GM12878 (cell line): ENCODE measurements around the gene BMPR1B. TPM values are rescaled to one million over a fixed set of nuclear protein-coding genes. Genes with fewer than 3 reads are reported as not detected.

Experiments used
- ATAC-seq: fragments of 200-7000 bp; cut with Tn5 transposase; 3 replicates; pipeline ENCODE4 v1.9.1; 2020; ENCODE audit warnings: mild to moderate bottlenecking, moderate library complexity
- BruUV-seq: library from RNA; stranded (reverse); fragments of 400-500 nt; replicated peaks from 2 replicates; lab custom pipeline; 2021; lab: Mats Ljungman, UMichigan
- CTCF ChIA-PET: fragments of 300-600 bp; sonication (Branson Sonifier 250); formaldehyde crosslinking; extraction: SDS; loops from one replicate; lab custom pipeline; 2021; ENCODE audit warnings: inconsistent platforms; lab: Yijun Ruan, JAX
- POLR2A ChIA-PET: fragments of 350-600 bp; formaldehyde crosslinking; extraction: SDS; loops from one replicate; lab custom pipeline; 2021; ENCODE audit warnings: inconsistent platforms; lab: Charles Lee
- RAD21 ChIA-PET: fragments of 300-600 bp; sonication (Branson Sonifier 250); formaldehyde crosslinking; loops from one replicate; lab custom pipeline; 2023; ENCODE audit warnings: antibody characterized with exemption; ENCODE audit not compliant: unreplicated experiment; lab: Charles Lee
- SMC1A ChIA-PET: fragments of 300-600 bp; sonication (Branson Sonifier 250); formaldehyde crosslinking; loops from one replicate; lab custom pipeline; 2023; ENCODE audit not compliant: unreplicated experiment, uncharacterized antibody; lab: Charles Lee
- DNase-seq: peaks from one replicate; pipeline ENCODE4 v3.0.0-alpha.2; 2011; ENCODE audit warnings: low read depth, low spot score
- FAIRE-seq: peaks from 3 replicates; lab custom pipeline; 2011; peaks lifted over from hg19 to GRCh38; lab: Jason Lieb, UNC
- H2AFZ ChIP-seq: 2 replicates; pipeline ENCODE4 v1.6.0; 2011; ENCODE audit warnings: low read depth, low read length, control low read depth; ENCODE audit not compliant: control insufficient read depth
- H3K27ac ChIP-seq: 2 replicates; pipeline ENCODE4 v1.5.1; 2011; ENCODE audit warnings: control low read depth; ENCODE audit not compliant: control insufficient read depth, insufficient read depth
- H3K27me3 ChIP-seq, 2 experiments: replicated peaks in 1 of 2; 2 replicates each; pipeline versions ENCODE4 v1.6.0 to v1.6.1; 2011; ENCODE audit warnings: low read length in 1 of 2; ENCODE audit not compliant: control insufficient read depth in 2 of 2, insufficient read depth in 2 of 2
- H3K36me3 ChIP-seq, 2 experiments: 2 replicates each; pipeline ENCODE4 v1.5.1; 2011; ENCODE audit warnings: low read length in 1 of 2; ENCODE audit not compliant: control insufficient read depth in 2 of 2, insufficient read depth in 2 of 2
- H3K4me1 ChIP-seq: 2 replicates; pipeline ENCODE4 v1.6.1; 2011; ENCODE audit warnings: mild to moderate bottlenecking, low read length, moderate library complexity, mixed read lengths; ENCODE audit not compliant: control insufficient read depth, insufficient read depth
- H3K4me2 ChIP-seq: 2 replicates; pipeline ENCODE4 v1.6.0; 2011; ENCODE audit warnings: control low read depth; ENCODE audit not compliant: control insufficient read depth, insufficient read depth
- H3K4me3 ChIP-seq: fragments of 200-600 bp; sonication (generic); 2 replicates; pipeline ENCODE4 v1.5.1; 2016
- H3K79me2 ChIP-seq: 2 replicates; pipeline ENCODE4 v1.6.0; 2011; ENCODE audit warnings: low read length; ENCODE audit not compliant: control insufficient read depth, insufficient read depth
- H3K9ac ChIP-seq: 2 replicates; pipeline ENCODE4 v1.8.0; 2011; ENCODE audit warnings: low read length, control low read depth, mixed read lengths; ENCODE audit not compliant: control insufficient read depth, insufficient read depth
- H3K9me3 ChIP-seq: replicated peaks from 3 replicates; pipeline ENCODE4 v1.5.1; 2011; ENCODE audit warnings: mild to moderate bottlenecking, low read length; ENCODE audit not compliant: control insufficient read depth, insufficient read depth
- H4K20me1 ChIP-seq: 2 replicates; pipeline ENCODE4 v1.6.0; 2011; ENCODE audit not compliant: control insufficient read depth, insufficient read depth
- BRCA1 ChIP-seq: IDR thresholded peaks from 2 replicates; pipeline ENCODE4 v1.6.1; 2011; ENCODE audit warnings: low read depth, low read length, improper control_type of control experiment
- CHD4 ChIP-seq: fragments of 200-600 bp; sonication (generic); IDR thresholded peaks from 2 replicates; pipeline ENCODE4 v1.6.1; 2016; ENCODE audit warnings: mild to moderate bottlenecking
- E2F8 ChIP-seq: fragments of 450-650 bp; IDR thresholded peaks from 2 replicates; pipeline ENCODE4 v1.6.1; 2018; ENCODE audit warnings: mild to moderate bottlenecking, low read depth, moderate library complexity; ENCODE audit not compliant: partially characterized antibody
- EP300 ChIP-seq, 2 experiments: fragments of 150-350 bp in 1 of 2; IDR thresholded peaks; 2 replicates each; pipeline ENCODE4 v1.6.1; 2011 to 2012; ENCODE audit warnings: low read depth in 2 of 2, low read length in 2 of 2, borderline replicate concordance in 1 of 2, improper control_type of control experiment in 1 of 2, inconsistent platforms in 1 of 2; ENCODE audit not compliant: control insufficient read depth in 1 of 2
- ESRRA ChIP-seq: IDR thresholded peaks from 2 replicates; pipeline ENCODE4 v1.6.1; 2012; ENCODE audit warnings: mild to moderate bottlenecking, low read length, improper control_type of control experiment
- ETV6 ChIP-seq, 2 experiments: fragments of 450-650 bp in 1 of 2; IDR thresholded peaks in 1 of 2; conservative IDR thresholded peaks in 1 of 2; 2 replicates each; pipeline ENCODE4 v1.6.1; 2014; ENCODE audit warnings: antibody characterized with exemption in 1 of 2, borderline replicate concordance in 1 of 2, low read depth in 1 of 2, mild to moderate bottlenecking in 1 of 2, moderate library complexity in 1 of 2
- LARP7 ChIP-seq: fragments of 450-650 bp; IDR thresholded peaks from 2 replicates; pipeline ENCODE4 v1.6.1; 2017; ENCODE audit warnings: mild to moderate bottlenecking
- MTA3 ChIP-seq: IDR thresholded peaks from 2 replicates; pipeline ENCODE4 v1.6.1; 2012; ENCODE audit warnings: low read length, inconsistent platforms, borderline replicate concordance
- NR2C1 ChIP-seq: fragments of 450-650 bp; IDR thresholded peaks from 2 replicates; pipeline ENCODE4 v1.6.1; 2017; ENCODE audit warnings: antibody characterized with exemption, mild to moderate bottlenecking, moderate library complexity
- POLR2AphosphoS5 ChIP-seq: IDR thresholded peaks from 2 replicates; pipeline ENCODE4 v1.6.1; 2011; ENCODE audit warnings: mild to moderate bottlenecking, low read length, inconsistent platforms
- TCF3 ChIP-seq: IDR thresholded peaks from 2 replicates; pipeline ENCODE4 v1.6.1; 2012; ENCODE audit warnings: low read depth, mild to moderate bottlenecking, low read length, borderline replicate concordance; ENCODE audit not compliant: insufficient read depth
- YBX1 ChIP-seq: fragments of 450-650 bp; IDR thresholded peaks from 2 replicates; pipeline ENCODE4 v1.6.1; 2016; ENCODE audit warnings: antibody characterized with exemption
- WGBS: methylation state at CpG from one replicate; pipeline ENCODE4 v1.1.6; 2016; ENCODE audit warnings: low lambda C conversion rate; ENCODE audit not compliant: insufficient replicate concordance, insufficient coverage; ENCODE audit errors: missing lambda C conversion rate; 5-methylcytosine and 5-hydroxymethylcytosine counted together
- in situ Hi-C: fragments of 300-500 bp; cut with MboI; formaldehyde crosslinking; loops from 9 replicates; pipeline ENCODE4 v1.14.3; 2018; ENCODE audit warnings: mixed read lengths
- intact Hi-C: fragments of 100-400 bp; cut with micrococcal nuclease; formaldehyde crosslinking; loops from one replicate; pipeline ENCODE4 v1.14.2; 2022; ENCODE audit not compliant: unreplicated experiment
- polyA plus RNA-seq, 11 experiments: library from polyadenylated mRNA; depleted of rRNA in 4 of 11; unstranded in 6 of 11; stranded (reverse) in 5 of 11; fragments of >200 nt; fragmentation: Nextera tagmentation in 4 of 11; fragmentation: Illumina TruSeq in 1 of 11; extraction: Ambion mirVana in 4 of 11; extraction: Trizol in 1 of 11; gene quantifications; 1 replicate in 1 of 11; 2 replicates in 10 of 11; pipeline versions ENCODE4 v1.2.1 to v1.2.3, GENCODE V29; 2011 to 2016; ENCODE audit warnings: inconsistent platforms in 2 of 11, missing spikeins in 2 of 11, low read depth in 1 of 11
- total RNA-seq, 4 experiments: library from RNA; depleted of rRNA in 3 of 4; stranded (reverse); fragments of >200 nt in 3 of 4; fragmentation: Illumina TruSeq in 1 of 4; extraction: Trizol in 1 of 4; gene quantifications; 2 replicates each; pipeline versions ENCODE4 v1.2.1 to v1.2.3, GENCODE V29; 2013 to 2021

BMPR1B gene
- total and polyA plus RNA-seq, 10 of the 15 experiments (the other 5 are each of a cell fraction or from before 2014, with no cell fraction given), result not detected

- Histone ChIP-seq H4K20me1 (no peaks in the 10 kb centered on the region), H2AFZ (no peak overlapping the region), H3K4me3 (no peak overlapping the region), H3K9ac (no peak overlapping the region)
- in situ Hi-C loops (no loop called here), intact Hi-C loops (no loop called here)
- ChIA-PET RAD21 (interaction anchor here (0.7 kb wide), 1 partner anchor 11 kb away, joined by 6 read pairs; no protein-coding TSS in a partner anchor), POLR2A (no interaction called here), SMC1A (interaction anchor here (0.8 kb wide), 1 partner anchor 10 kb away, joined by 3 read pairs; no protein-coding TSS in a partner anchor)
- no peak for ATAC-seq
- FAIRE-seq, result no peak
- TF ChIP-seq CHD4 (no peak), YBX1 (no peak), EP300 (IDR thresholded peaks at IDR 0.05; ENCODE audit: borderline replicate concordance in 1 of 2, control insufficient read depth in 1 of 2, low read depth in 2 of 2, low read length in 2 of 2) (no peak), LARP7 (no peak), NR2C1 (no peak), TCF3 (no peak), POLR2AphosphoS5 (no peak), BRCA1 (no peak), ETV6 (conservative IDR thresholded peaks at IDR 0.05 in 1 of 2, IDR thresholded peaks at IDR 0.05 in 1 of 2; ENCODE audit: borderline replicate concordance in 1 of 2, low read depth in 1 of 2) (no peak), E2F8 (no peak), MTA3 (no peak), ESRRA (no peak)
- TF ChIP-seq, all 136 proteins: peak for 0
- no peaks in the 10 kb centered on the region for H3K79me2 ChIP-seq
- no peak overlapping the region for H3K4me2 ChIP-seq
- BruUV-seq, result no TSS peak
- no peak overlapping the region for H3K27ac ChIP-seq
- WGBS, result 2% methylated on average over 3 of the region's 3 CpGs
- no peaks in the 10 kb centered on the region for H3K27me3 ChIP-seq
- no peaks in the 10 kb centered on the region for H3K4me1 ChIP-seq
- H3K36me3 ChIP-seq, result no peaks in the 10 kb centered on the region
- CTCF ChIA-PET, result no interaction called here
- H3K9me3 ChIP-seq, result no peaks in the 10 kb centered on the region
- DNase-seq, result no peak
Measured at GRCh38 chr4:94957030-94957429, 199.3 kb downstream of the BMPR1B start.
